GM19328 (cell line): Measurements from ENCODE around the gene RRP8.

Source experiments
- ATAC-seq: cut with Tn5 transposase; IDR thresholded peaks from one replicate; pipeline ENCODE4 v1.9.1; 2021; ENCODE audit warnings: mild to moderate bottlenecking, moderate library complexity; ENCODE audit not compliant: unreplicated experiment

RRP8 gene

DNA sequence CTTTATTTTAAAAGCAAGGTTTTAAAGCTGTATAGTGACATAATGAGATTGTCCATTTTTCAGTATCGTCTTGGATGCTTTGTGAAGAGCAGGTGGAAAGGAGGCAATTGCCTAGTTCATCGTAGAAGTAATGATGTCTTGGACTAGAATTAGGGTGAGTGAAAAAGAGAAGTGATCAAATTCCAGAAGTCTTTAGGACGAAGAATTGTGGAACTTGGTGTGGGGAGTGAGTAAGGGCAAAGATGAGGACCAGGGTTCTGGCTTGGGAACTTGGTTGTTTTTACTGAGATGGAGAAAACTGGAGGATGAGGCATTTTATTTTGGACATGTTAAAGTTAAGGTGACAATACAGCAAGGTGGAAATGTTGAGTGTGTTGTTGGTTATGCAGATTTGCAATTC is 1.4 kb upstream of the RRP8 start:
- ATAC-seq = no peak

GRCh38 chr11:6604081-6604626 is 738 bp upstream of the RRP8 start:
- no peak for ATAC-seq

DNA sequence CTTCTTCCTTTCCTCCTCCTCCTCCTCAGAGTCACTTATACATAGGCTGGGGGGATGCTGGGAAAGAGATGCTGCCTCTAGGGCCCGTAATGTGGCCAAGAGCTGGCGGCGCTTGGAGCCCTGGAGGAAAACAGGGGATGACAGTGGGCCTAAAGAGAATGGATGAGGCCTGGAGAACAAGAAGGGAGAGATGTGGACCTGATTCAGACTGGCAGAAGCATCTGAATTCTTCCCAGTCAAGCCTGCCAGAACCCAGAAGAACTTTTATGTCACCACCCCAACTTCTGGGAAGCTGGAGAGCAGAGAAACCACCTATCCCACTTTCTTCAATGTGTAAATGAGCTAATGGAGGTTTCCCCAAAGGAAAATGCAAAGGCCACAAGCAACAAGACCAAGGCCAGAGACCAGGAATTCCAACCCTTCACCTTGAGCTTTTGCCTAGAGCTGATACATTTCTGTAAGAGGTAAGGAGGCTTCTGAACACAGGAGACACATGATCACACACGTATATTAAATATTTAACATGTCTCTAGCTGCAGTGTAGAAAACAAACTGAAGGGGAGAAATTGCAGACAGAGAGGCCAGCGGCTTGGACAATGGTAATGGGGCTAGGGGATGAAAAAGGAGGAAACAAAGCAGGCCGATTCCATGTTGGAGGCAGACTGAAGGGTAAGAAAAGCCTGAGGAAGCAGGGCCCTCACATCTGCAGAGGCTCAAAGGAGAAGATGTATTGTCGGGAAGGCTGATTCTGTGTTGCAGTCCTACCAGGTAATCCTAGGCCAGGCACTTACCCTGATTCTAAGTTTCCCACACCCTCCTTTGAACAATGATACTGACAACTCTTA is 1.1 kb downstream of the RRP8 start:
- no peak for ATAC-seq

DNA sequence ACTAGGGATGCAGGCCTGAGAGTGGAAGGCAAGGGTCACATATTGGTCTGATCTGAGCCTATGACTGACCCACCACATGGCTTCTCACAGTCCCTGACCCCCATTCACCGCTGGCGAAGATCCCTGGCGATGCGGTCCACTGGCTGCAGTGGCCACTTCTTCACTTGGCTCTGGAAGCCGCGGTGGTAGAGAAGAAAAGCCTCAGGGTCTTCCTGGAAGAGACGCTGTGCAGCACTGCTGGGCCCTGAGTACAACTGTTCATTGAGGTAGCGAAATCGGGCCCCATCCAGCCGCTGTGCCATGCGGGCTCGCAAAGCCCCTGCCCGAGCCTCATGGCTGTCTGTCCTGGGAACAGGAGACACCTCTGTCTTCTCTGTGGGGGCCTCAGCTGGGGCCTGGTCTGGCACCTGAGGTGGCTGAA is 2.4 kb downstream of the RRP8 start:
- no peak for ATAC-seq

- ATAC-seq = no peak
Observed at GRCh38 chr11:6599881-6600390, 3.5 kb downstream of the RRP8 start.

GRCh38 chr11:6599449-6599848 is 4.0 kb downstream of the RRP8 start:
- no peak for ATAC-seq

DNA sequence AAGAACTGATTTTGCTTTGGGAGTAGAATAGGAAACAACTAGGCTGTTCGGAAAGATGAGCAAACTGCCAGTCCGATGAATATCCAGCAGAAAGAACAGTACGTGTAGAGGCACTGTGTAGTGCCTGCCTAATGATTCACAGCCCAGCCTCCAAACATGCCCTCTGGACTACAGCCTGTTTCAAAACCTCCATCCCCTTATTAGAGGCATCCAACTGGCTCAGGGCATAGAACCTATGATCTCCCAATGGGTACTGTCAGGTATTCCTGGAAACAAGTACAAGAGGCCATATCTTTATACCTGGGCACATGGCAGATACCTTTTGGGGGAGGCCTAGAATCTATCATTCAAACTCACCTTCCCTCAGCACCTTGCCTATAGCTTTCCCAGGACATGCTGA is 4.9 kb downstream of the RRP8 start:
- no peak for ATAC-seq

DNA sequence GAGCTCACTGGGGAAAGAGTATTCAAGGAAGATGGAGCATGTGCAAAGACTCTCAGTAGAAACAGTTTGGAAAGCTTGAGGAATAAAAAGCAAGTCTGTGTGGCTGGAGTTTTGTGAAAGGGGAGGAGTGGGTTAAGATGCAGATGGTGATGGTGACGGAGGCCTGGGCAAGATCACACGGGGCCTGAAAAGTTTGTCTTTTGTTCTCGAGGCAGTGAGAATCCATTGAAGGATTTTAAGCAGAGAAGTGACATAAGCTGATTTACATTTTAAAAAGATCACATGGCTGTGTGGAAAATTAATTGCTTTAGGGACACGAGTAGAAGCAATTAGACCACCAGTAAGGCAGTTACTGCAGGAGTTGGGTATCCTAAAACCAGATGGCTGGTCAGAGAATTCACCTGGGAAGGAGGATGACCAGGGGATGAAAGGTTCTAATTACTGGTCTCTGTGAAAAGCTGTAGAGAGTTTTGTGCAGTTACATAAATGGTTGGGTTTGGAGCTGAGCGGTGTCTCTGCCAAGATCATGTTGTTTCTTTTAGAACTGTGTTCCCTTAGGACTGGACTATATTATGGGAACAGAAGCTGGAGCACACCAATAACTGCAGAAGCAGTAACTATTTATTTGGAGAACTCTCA is 7.1 kb downstream of the RRP8 start:
- ATAC-seq = no peak

- ATAC-seq = no peak
Observed at GRCh38 chr11:6594142-6594768, 9.2 kb downstream of the RRP8 start.

DNA sequence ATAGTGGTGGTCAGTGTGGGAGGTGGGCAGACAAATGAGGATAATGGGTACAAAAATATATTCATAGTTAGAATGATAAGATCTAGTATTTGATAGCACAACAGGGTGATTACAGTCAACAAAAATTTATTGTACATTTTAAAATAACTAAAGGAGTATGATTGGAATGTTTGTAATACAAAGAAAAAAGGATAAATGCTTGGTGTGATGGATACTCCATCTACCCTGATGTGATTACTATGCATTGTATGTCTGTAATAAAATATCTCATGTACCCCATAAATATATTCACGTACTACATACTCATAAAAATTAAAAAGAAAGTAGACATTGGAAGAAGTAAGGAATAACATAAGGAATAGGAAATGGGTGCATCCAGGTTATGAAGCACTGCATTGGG is 15.4 kb downstream of the RRP8 start:
- ATAC-seq = no peak

- ATAC-seq = no peak
Observed at GRCh38 chr11:6587360-6587953, 16.0 kb downstream of the RRP8 start.

- no peak for ATAC-seq
Observed at GRCh38 chr11:6586434-6587359, 16.7 kb downstream of the RRP8 start.

GRCh38 chr11:6584528-6584927 is 18.9 kb downstream of the RRP8 start:
- ATAC-seq = no peak

- ATAC-seq = no peak
Observed at GRCh38 chr11:6583584-6583983, 19.8 kb downstream of the RRP8 start.

GRCh38 chr11:6579681-6580080 is 23.7 kb downstream of the RRP8 start:
- no peak for ATAC-seq

DNA sequence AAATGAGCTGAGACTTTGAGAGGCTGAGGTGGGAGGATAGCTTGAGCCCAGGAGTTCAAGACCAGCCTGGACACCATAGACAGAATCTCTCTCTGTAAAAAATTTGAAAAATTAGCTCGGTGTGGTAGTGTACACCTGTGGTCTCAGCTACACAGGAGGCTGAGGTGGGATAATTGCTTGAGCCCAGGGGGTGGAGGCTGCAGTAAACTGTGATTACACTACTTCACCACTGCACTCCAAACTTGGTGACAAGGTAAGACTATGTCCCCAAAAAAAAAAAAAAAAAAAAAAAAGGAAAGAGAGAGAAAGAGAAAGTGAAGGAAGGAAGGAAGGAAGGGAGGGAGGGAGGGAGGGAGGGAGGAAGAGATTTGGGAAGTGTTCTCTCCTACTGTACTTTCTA is 25.3 kb downstream of the RRP8 start:
- ATAC-seq = no peak

GRCh38 chr11:6576471-6577373 is 26.7 kb downstream of the RRP8 start:
- no peak for ATAC-seq

GRCh38 chr11:6574816-6575715 is 28.4 kb downstream of the RRP8 start:
- no peak for ATAC-seq
